Measurements from ENCODE around the gene STAT2. TPM values are rescaled to one million over a fixed set of nuclear protein-coding genes. Genes with fewer than 3 reads are reported as not detected.
"Not testable (repeated sequence)": the region's sequence is repeated elsewhere in the genome, so short reads cannot be mapped to it uniquely, and the experiment has no call there.

Gene STAT2
- total RNA-seq, 3 donors from 2014 or later (not counting 1 experiment from before 2014, with no cell fraction given): 140 to 157 (median 143) TPM

DNA sequence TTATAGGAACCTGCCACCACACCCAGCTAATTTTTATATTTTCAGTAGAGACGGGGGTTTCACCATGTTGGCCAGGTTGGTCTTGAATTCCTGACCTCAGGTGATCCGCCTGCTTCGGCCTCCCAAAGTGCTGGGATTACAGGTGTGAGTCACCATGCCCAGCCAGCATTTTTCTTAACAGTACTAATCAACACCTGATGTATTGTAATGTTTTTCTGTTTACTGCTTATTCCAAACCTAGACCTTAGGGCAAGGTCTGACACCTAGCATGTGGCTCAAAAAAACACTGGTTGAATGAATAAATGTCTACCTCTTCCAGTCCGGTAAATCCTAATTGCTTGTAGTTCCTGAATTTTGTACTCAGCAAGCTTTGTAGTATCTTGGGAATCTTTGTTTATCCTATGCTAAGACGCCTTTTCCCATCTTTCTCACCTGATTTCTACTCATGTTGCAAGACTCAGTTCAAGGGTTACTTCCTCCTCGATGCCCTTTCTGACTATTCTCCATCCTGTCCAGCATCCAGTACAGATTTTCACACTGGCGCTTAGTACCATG is 28.9 kb downstream of the STAT2 start:
- intact Hi-C loops (cut with micrococcal nuclease): loop anchor here (5.0 kb wide), 1 partner anchor 136 kb away; the partner anchor contains the start of gene SPRYD4
- no peak for ATAC-seq
- TF ChIP-seq, protein P1, sequence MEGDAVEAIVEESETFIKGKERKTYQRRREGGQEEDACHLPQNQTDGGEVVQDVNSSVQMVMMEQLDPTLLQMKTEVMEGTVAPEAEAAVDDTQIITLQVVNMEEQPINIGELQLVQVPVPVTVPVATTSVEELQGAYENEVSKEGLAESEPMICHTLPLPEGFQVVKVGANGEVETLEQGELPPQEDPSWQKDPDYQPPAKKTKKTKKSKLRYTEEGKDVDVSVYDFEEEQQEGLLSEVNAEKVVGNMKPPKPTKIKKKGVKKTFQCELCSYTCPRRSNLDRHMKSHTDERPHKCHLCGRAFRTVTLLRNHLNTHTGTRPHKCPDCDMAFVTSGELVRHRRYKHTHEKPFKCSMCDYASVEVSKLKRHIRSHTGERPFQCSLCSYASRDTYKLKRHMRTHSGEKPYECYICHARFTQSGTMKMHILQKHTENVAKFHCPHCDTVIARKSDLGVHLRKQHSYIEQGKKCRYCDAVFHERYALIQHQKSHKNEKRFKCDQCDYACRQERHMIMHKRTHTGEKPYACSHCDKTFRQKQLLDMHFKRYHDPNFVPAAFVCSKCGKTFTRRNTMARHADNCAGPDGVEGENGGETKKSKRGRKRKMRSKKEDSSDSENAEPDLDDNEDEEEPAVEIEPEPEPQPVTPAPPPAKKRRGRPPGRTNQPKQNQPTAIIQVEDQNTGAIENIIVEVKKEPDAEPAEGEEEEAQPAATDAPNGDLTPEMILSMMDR (IDR thresholded peaks at IDR 0.05): no peak
- DNase-seq: no peak
- Mint-ChIP-seq H3K27me3 (ENCODE audit: low read depth in 2 of 2) (no peaks in the 10 kb centered on the region), H3K36me3 (peaks cover 11% of the 10 kb centered on the region), H3K4me1 (peaks cover 19 to 27% of the 10 kb centered on the region in 2 donors), H3K9me3 (no peaks in the 10 kb centered on the region), H3K4me3 (no peak overlapping the region), H3K27ac (peak overlapping the region; percentile 99)
- Histone ChIP-seq H3K4me1 (ENCODE audit: control insufficient read depth, insufficient read depth, low read length) (peaks cover 21% of the 10 kb centered on the region), H3K27me3 (ENCODE audit: control insufficient read depth, insufficient read depth, low read length) (no peaks in the 10 kb centered on the region), H3K27ac (ENCODE audit: low read length) (no peak overlapping the region), H3K9me3 (ENCODE audit: control insufficient read depth, insufficient read depth, low read length) (no peaks in the 10 kb centered on the region), H3K4me3 (ENCODE audit: low read length) (no peak overlapping the region), H3K36me3 (ENCODE audit: control insufficient read depth, insufficient read depth, low read length) (peaks cover 22% of the 10 kb centered on the region)
- WGBS (ENCODE audit: insufficient coverage): 99% methylated on average over 5 of the region's 7 CpGs

- peaks cover 26% of the 10 kb centered on the region for H3K36me3 Mint-ChIP-seq
- no peak for ATAC-seq
- H3K4me1 Mint-ChIP-seq: peaks cover 0 to 5% of the 10 kb centered on the region in 2 donors
Measured at GRCh38 chr12:56326533-56326932, 33.4 kb downstream of the STAT2 start.

DNA sequence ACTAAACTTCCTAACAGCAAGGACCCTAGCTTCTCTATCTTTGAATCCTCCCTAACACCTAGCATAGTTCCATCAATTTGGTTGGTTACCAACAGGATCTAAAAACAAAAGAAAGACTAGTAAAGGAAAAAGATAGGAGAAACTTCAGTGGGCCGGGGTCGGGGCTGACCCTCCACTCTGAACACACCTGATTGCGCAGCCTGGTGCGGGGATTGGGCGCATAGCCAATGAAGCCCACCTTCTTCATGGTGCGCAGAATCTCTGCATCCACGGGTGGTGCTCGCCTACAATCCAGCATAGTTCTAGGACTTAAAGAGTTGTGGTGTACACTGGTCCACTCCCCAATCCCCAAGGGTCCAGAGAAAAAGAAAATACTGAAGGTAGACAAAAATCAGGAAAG is 33.8 kb downstream of the STAT2 start:
- H3K27ac ChIP-seq (ENCODE audit: low read length): no peak overlapping the region
- H3K36me3 ChIP-seq (ENCODE audit: control insufficient read depth, insufficient read depth, low read length): peaks cover 59% of the 10 kb centered on the region
- Mint-ChIP-seq H3K4me3 (no peak overlapping the region), H3K36me3 (peaks cover 26% of the 10 kb centered on the region), H3K27ac (no peak overlapping the region), H3K9me3 (no peaks in the 10 kb centered on the region), H3K27me3 (ENCODE audit: low read depth in 2 of 2) (no peaks in the 10 kb centered on the region), H3K4me1 (peaks cover 0 to 1% of the 10 kb centered on the region in 2 donors)
- no peaks in the 10 kb centered on the region for H3K9me3 ChIP-seq (ENCODE audit: control insufficient read depth, insufficient read depth, low read length)
- DNase-seq (no peak), ATAC-seq (no peak)
- H3K4me3 ChIP-seq (ENCODE audit: low read length): no peak overlapping the region
- WGBS (ENCODE audit: insufficient coverage): over 99% methylated on average over 8 of the region's 8 CpGs
- no peaks in the 10 kb centered on the region for H3K4me1 ChIP-seq (ENCODE audit: control insufficient read depth, insufficient read depth, low read length)
- H3K27me3 ChIP-seq (ENCODE audit: control insufficient read depth, insufficient read depth, low read length): no peaks in the 10 kb centered on the region
- TF ChIP-seq, protein P1 (IDR thresholded peaks at IDR 0.05): no peak
- intact Hi-C loops (cut with micrococcal nuclease): no loop called here

More at GRCh38 chr12:56326533-56326932, 33.4 kb downstream of the STAT2 start:
- H3K27ac ChIP-seq (ENCODE audit: low read length): no peak overlapping the region
- no peaks in the 10 kb centered on the region for H3K27me3 ChIP-seq (ENCODE audit: control insufficient read depth, insufficient read depth, low read length)
- TF ChIP-seq, protein P1 (IDR thresholded peaks at IDR 0.05): no peak
- no peak overlapping the region for H3K4me3 Mint-ChIP-seq
- intact Hi-C loops (cut with micrococcal nuclease): no loop called here
- no peak overlapping the region for H3K27ac Mint-ChIP-seq
- H3K4me1 ChIP-seq (ENCODE audit: control insufficient read depth, insufficient read depth, low read length): no peaks in the 10 kb centered on the region
- peaks cover 59% of the 10 kb centered on the region for H3K36me3 ChIP-seq (ENCODE audit: control insufficient read depth, insufficient read depth, low read length)
- no peak for DNase-seq
- no peak overlapping the region for H3K4me3 ChIP-seq (ENCODE audit: low read length)
- 89% methylated on average over 6 of the region's 6 CpGs for WGBS (ENCODE audit: insufficient coverage)
- H3K9me3 ChIP-seq (ENCODE audit: control insufficient read depth, insufficient read depth, low read length): no peaks in the 10 kb centered on the region
- no peaks in the 10 kb centered on the region for H3K27me3 Mint-ChIP-seq (ENCODE audit: low read depth in 2 of 2)
- no peaks in the 10 kb centered on the region for H3K9me3 Mint-ChIP-seq

GRCh38 chr12:56324206-56324605 is 35.7 kb downstream of the STAT2 start:
- H3K36me3 Mint-ChIP-seq: peaks cover 26% of the 10 kb centered on the region
- Histone ChIP-seq H3K4me1 (ENCODE audit: control insufficient read depth, insufficient read depth, low read length) (no peaks in the 10 kb centered on the region), H3K9me3 (ENCODE audit: control insufficient read depth, insufficient read depth, low read length) (no peaks in the 10 kb centered on the region), H3K4me3 (ENCODE audit: low read length) (no peak overlapping the region), H3K27ac (ENCODE audit: low read length) (no peak overlapping the region), H3K27me3 (ENCODE audit: control insufficient read depth, insufficient read depth, low read length) (no peaks in the 10 kb centered on the region), H3K36me3 (ENCODE audit: control insufficient read depth, insufficient read depth, low read length) (peaks cover 65% of the 10 kb centered on the region)
- TF ChIP-seq, protein P1 (IDR thresholded peaks at IDR 0.05): no peak
- intact Hi-C loops (cut with micrococcal nuclease): no loop called here
- 94% methylated on average over 4 of the region's 6 CpGs for WGBS (ENCODE audit: insufficient coverage)
- no peak for DNase-seq
- ATAC-seq: no peak
- no peaks in the 10 kb centered on the region for H3K4me1 Mint-ChIP-seq
- no peaks in the 10 kb centered on the region for H3K9me3 Mint-ChIP-seq
- peak overlapping the region in 1 of 2 donors; percentile 2 for H3K27ac Mint-ChIP-seq
- no peaks in the 10 kb centered on the region for H3K27me3 Mint-ChIP-seq (ENCODE audit: low read depth in 2 of 2)
- H3K4me3 Mint-ChIP-seq: no peak overlapping the region

GRCh38 chr12:56321610-56322009 is 38.3 kb downstream of the STAT2 start:
- not testable (repeated sequence) for H3K27ac Mint-ChIP-seq

More at GRCh38 chr12:56321610-56322009, 38.3 kb downstream of the STAT2 start:
- H3K36me3 Mint-ChIP-seq: peaks cover 16% of the 10 kb centered on the region
- H3K27me3 Mint-ChIP-seq (ENCODE audit: low read depth in 2 of 2); H3K9me3 Mint-ChIP-seq; intact Hi-C loops (cut with micrococcal nuclease); H3K4me3 Mint-ChIP-seq; H3K4me3 ChIP-seq (ENCODE audit: low read length); H3K27me3 ChIP-seq (ENCODE audit: control insufficient read depth, insufficient read depth, low read length); H3K27ac ChIP-seq (ENCODE audit: low read length); H3K9me3 ChIP-seq (ENCODE audit: control insufficient read depth, insufficient read depth, low read length); H3K4me1 ChIP-seq (ENCODE audit: control insufficient read depth, insufficient read depth, low read length); H3K4me1 Mint-ChIP-seq; DNase-seq; ATAC-seq: not testable (repeated sequence)
- 100% methylated on average over 6 of the region's 8 CpGs for WGBS (ENCODE audit: insufficient coverage)
- peaks cover 53% of the 10 kb centered on the region for H3K36me3 ChIP-seq (ENCODE audit: control insufficient read depth, insufficient read depth, low read length)

Data from natural killer cell (primary cell).